SK-N-MC (cell line): ENCODE data around the gene OTOGL.

Experiments used
- FOXP2 ChIP-seq: optimal IDR thresholded peaks from 2 replicates; pipeline ENCODE3; 2011; ENCODE audit warnings: mild to moderate bottlenecking, moderate library complexity; ENCODE audit not compliant: insufficient read depth; ENCODE audit errors: extremely low read length, control extremely low read depth
- POLR2AphosphoS5 ChIP-seq: IDR thresholded peaks from 2 replicates; pipeline ENCODE4 v1.6.1; 2012; ENCODE audit warnings: mild to moderate bottlenecking, low read depth, low read length, borderline replicate concordance

- TF ChIP-seq POLR2AphosphoS5 (no peak), FOXP2 (no peak)
Observed at GRCh38 chr12:80257920-80258319, 158.6 kb downstream of the OTOGL start.
